NB4 (cell line): ENCODE data around the gene LCN1.

Experiments used
- MAX ChIP-seq: IDR thresholded peaks from 2 replicates; pipeline ENCODE4 v1.6.1; 2011; ENCODE audit warnings: low read depth, low read length
- TF ChIP-seq, protein P1 (sequence below): IDR thresholded peaks from one replicate; pipeline ENCODE4 v1.5.1; 2012; ENCODE audit warnings: low read depth, low read length

- TF ChIP-seq, protein P1, sequence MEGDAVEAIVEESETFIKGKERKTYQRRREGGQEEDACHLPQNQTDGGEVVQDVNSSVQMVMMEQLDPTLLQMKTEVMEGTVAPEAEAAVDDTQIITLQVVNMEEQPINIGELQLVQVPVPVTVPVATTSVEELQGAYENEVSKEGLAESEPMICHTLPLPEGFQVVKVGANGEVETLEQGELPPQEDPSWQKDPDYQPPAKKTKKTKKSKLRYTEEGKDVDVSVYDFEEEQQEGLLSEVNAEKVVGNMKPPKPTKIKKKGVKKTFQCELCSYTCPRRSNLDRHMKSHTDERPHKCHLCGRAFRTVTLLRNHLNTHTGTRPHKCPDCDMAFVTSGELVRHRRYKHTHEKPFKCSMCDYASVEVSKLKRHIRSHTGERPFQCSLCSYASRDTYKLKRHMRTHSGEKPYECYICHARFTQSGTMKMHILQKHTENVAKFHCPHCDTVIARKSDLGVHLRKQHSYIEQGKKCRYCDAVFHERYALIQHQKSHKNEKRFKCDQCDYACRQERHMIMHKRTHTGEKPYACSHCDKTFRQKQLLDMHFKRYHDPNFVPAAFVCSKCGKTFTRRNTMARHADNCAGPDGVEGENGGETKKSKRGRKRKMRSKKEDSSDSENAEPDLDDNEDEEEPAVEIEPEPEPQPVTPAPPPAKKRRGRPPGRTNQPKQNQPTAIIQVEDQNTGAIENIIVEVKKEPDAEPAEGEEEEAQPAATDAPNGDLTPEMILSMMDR = no peak
- no peak for TF ChIP-seq MAX
Observed at GRCh38 chr9:135524130-135524861, 3.1 kb downstream of the LCN1 start.
